A549 treated with CORT108297 at 1 μM for 4 hours (cell line): Measurements from ENCODE around the gene TSPAN4. TPM values are rescaled to one million over a fixed set of nuclear protein-coding genes. Genes with fewer than 3 reads are reported as not detected.

Source experiments
- total RNA-seq: library from RNA; stranded (reverse); fragments of 200-300 nt; extraction: Qiagen RNA extraction; gene quantifications from 5 replicates; pipeline ENCODE4 v1.2.3, GENCODE V29; 2022

TSPAN4 gene, protein sequence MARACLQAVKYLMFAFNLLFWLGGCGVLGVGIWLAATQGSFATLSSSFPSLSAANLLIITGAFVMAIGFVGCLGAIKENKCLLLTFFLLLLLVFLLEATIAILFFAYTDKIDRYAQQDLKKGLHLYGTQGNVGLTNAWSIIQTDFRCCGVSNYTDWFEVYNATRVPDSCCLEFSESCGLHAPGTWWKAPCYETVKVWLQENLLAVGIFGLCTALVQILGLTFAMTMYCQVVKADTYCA
- 121 to 195 TPM (median 194 TPM) in 5 replicates for total RNA-seq

DNA sequence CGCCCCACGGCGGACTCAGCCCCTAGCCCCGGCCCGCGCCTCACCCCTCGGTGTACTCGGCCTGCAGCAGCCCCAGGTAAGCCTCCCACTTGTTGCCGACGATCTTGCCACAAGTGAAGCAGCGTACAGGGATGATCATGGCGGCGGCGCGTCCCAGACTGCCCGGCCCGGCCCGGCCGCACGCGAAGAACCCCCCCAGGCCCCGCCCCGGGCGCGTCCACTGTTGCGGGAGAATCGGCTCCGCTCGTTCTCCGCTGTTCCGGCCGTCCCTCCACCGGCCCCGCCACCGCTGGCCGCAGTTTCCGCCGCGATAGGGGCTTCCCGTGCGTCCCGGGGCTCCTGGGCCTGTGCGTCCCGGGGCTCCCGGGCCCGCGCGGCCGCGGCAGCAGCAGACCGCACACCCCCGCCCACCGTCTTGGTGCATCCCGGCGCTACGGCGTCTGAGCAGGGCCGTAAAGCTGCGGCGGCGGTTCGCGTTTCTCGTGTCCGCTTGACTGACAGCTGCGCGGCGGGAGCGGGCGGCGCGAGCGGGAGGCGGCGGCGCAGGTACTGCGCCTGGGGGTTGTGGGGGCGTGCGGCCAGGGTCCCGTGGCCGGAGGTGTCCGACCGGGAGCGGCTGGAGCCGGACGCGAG lies at the start of gene TSPAN4, which contains the start of gene POLR2L:
TSPAN4 (plus strand) TSS at position 483 of the 633 bp plus-strand sequence. CDS start 7,453 bp downstream, outside the sequence.
POLR2L (minus strand) TSS at position 160 of the 633 bp plus-strand sequence; CDS start at position 139, 21 bp downstream.

DNA sequence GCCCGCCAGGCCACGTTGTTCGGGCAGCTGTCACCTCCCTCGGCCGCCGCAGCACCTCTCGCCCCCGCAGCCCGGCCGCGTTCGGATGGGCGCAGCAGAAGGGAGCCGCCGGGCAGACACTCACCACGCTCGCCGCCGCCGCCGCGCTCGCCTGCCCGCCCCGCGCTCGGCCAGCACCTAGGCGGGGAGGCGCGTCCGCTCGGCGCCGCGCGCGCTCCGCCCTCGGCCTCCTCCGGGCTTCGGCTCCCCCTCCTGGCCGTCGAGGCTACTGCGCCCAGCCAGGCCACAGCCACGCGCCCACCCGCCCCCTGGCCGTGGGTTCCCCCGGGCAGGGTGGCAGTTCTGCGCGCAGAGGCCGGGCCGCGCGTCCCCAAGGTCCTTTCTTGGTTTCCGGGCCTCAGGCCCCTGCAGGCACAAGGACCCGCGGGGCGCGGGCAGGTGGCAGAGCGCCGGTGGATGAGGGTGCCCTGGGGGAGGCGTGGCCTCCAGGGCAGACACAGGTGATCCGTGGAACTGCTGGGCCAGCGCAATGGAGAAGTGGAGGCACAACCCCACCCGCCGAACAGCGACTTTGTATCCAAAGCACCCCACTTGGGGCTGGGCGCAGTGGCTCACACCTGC lies 44.4 kb upstream of the TSPAN4 start, which contains the start of gene SLC25A22:
SLC25A22 (minus strand) TSS at position 189 of the 621 bp plus-strand sequence. CDS start 3,275 bp downstream, outside the sequence.

DNA sequence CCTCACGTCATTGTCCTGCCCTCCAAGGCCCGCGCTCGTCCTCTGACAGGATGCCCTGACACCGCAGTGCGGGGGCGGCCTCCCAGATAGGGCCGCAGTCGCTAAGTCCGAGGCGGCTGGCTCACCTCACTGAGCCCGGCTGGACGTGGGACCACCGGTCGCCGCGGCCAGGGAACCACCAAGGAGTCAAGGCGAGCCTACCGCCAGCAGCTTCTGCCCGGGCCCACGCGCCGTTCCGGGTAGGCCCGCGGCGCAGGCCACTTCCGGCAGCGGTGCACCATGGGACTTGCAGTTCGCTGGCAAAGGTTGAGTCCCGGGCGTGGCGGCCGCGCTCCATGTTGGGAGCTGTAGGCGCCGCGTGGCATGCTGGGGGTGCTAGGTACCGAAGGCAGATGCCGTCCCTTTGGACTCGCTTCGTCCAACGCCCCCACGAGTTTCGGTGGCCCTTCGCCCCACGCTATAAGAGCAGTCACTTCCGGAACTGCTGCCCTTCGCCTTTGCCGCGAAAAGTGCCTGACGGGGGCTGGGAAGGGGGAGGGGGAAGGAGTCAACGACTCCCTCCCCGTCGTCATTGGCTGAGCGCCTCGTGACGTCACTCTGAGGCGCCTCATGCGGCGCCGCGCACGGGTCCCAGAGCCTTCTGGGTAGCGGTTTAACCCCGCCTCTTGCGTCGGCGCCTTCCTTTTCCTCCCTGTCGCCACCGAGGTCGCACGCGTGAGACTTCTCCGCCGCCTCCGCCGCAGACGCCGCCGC lies 33.2 kb upstream of the TSPAN4 start, which contains the start of gene RPLP2:
RPLP2 (plus strand) TSS at position 681 of the 753 bp plus-strand sequence. CDS start 268 bp downstream, outside the sequence.

DNA sequence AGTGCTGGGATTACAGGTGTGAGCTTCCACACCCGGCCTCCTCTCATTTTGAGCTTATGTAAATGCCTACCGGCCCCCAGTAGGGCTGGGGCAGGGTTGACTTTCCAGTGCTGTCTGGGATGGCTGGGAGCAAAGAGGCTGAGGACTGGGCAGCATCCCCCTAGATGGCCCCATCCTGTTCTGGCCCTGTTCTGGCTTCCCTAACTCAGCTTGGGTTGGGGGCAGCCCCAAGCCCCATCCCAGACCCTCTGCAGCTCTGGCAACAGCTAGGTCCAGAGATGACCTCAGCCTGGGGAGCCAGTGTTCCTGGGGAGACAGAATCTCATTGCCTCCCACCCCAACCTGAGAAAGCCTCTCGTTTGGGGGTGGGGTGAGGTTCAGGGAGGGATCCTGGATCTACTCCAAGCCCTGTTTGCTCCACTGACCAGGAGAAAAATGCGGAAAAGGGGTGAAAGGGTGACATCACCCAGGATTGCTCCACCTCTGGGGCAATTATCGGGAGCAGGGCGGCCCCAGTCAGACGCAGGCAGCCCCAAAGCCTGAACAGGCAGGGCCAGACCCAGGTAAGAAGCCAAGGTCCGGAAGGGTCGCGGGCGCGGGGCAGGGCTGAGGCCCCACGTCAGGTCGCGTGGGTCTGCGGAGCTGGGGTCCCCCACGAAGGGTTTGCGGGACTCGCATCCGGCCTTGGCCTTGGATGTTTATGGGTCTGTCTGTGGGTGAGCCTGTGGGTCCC lies 24.1 kb upstream of the TSPAN4 start, which contains the start of gene PNPLA2:
PNPLA2 (plus strand) TSS at position 519 of the 733 bp plus-strand sequence. CDS start 805 bp downstream, outside the sequence.

DNA sequence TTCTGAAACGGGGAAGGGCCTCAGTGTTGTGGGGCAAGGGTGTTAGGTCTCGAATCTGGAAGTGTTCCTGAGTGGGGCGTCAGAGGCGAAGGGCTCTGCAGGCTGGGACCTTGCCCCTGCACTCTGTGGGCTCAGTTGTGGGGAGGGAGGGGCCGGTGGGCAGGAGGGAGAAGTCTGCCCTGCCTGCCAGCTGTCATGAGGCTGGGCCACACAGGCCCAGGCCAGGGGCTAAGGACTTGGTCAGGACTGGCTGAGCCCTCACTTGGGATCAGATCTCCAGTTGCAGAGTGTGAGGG lies 14.8 kb upstream of the TSPAN4 start, which contains the start of gene CRACR2B:
CRACR2B (plus strand) TSS at position 23 of the 296 bp plus-strand sequence. CDS start 689 bp downstream, outside the sequence.

DNA sequence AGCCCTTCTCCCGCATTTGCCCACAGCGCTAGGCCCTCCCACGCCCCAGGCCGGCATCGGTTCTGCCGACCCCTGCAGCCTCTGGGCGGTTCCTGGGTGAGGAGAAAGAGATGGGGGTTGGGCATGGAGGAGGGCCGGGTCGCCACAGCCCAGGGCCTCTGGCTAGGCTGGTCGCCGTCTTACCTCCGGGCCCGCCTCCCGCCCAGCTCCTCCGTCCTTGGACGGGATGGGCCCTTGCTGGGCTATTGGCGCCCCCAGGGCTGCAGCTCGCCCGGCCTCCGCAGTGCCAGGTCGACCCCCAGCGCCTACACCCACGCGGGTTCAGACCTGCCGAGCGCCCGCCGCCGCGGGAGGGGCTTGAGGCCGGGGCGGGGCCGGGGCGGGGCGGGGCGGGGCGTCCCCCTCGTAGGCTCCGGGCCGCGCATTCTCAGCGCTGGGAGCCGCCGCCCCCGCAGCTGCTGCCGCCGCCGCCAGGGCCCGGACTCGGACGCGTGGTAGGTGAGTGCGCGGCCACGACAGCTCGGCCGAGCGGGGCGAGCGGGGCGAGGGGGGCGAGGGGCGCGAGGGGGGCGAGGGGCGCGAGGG lies 10.0 kb upstream of the TSPAN4 start, which contains the start of gene CD151:
CD151 (plus strand) TSS at position 424 of the 585 bp plus-strand sequence. CDS start 3,118 bp downstream, outside the sequence.

DNA sequence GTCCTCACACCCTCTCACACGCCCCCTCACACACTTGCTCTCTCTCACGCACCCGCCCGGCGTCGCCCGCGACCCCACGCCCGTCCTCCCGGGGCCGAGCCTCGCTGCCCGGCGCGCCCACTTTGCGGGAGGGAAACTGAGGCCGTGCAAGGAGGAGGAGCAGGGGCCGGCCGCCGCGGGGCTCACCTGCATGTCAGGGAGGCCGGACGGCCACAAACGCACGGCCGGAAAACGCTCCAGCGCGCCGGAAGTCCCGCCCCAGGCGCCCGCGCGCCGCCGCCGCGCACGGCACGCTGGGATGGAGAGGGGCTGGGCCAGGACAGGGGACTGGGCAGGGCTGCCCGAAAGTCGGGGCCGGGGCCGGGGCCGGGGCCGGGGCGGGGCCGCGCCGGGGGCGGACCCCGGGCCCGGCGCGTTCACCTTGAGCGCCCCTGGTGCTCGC lies 68.0 kb downstream of the TSPAN4 start, which contains the start of gene CHID1:
CHID1 (minus strand) TSS at position 222 of the 442 bp plus-strand sequence. CDS start 5,994 bp downstream, outside the sequence.

Other genes starting within 250 kb of the TSPAN4 start
- gene IRF7, start 226.9 kb upstream of the TSPAN4 start, total RNA-seq, result 4.1 to 7.8 TPM (median 7.0 TPM) in 5 replicates
- 0.03 to 0.08 TPM in 2 of 5 replicates, not detected in the others for gene CDHR5, start 217.9 kb upstream of the TSPAN4 start, total RNA-seq
- not detected in 5 replicates for gene SCT, start 215.7 kb upstream of the TSPAN4 start, total RNA-seq
- gene DRD4, start 205.6 kb upstream of the TSPAN4 start, total RNA-seq, result 0.15 to 0.39 TPM (median 0.22 TPM) in 5 replicates
- gene DEAF1, start 147.6 kb upstream of the TSPAN4 start, total RNA-seq, result 27.2 to 37.0 TPM (median 33.8 TPM) in 5 replicates
- gene TMEM80, start 147.0 kb upstream of the TSPAN4 start, total RNA-seq, result 9.2 to 11.6 TPM (median 11.3 TPM) in 5 replicates
- gene EPS8L2, start 136.6 kb upstream of the TSPAN4 start, total RNA-seq, result 77.4 to 139 TPM (median 122 TPM) in 5 replicates
- gene TALDO1, start 95.4 kb upstream of the TSPAN4 start, total RNA-seq, result 416 to 454 TPM (median 423 TPM) in 5 replicates
- gene GATD1, start 65.4 kb upstream of the TSPAN4 start, total RNA-seq, result 37.0 to 53.7 TPM (median 49.1 TPM) in 5 replicates
- 1.4 to 2.7 TPM (median 2.0 TPM) in 5 replicates for gene CEND1, start 52.8 kb upstream of the TSPAN4 start, total RNA-seq
- gene SLC25A22, start 44.6 kb upstream of the TSPAN4 start, total RNA-seq, result 23.7 to 39.6 TPM (median 37.1 TPM) in 5 replicates
- gene PIDD1, start 37.6 kb upstream of the TSPAN4 start, total RNA-seq, result 8.7 to 17.7 TPM (median 16.6 TPM) in 5 replicates
- 1,648 to 2,773 TPM (median 2,446 TPM) in 5 replicates for gene RPLP2, start 32.9 kb upstream of the TSPAN4 start, total RNA-seq
- gene PNPLA2, start 23.9 kb upstream of the TSPAN4 start, total RNA-seq, result 35.5 to 63.1 TPM (median 58.0 TPM) in 5 replicates
- 2.9 to 5.2 TPM (median 4.8 TPM) in 5 replicates for gene CRACR2B, start 14.9 kb upstream of the TSPAN4 start, total RNA-seq
- gene CD151, start 9.9 kb upstream of the TSPAN4 start, total RNA-seq, result 725 to 879 TPM (median 864 TPM) in 5 replicates
- gene POLR2L, start 323 bp upstream of the TSPAN4 start, total RNA-seq, result 590 to 758 TPM (median 644 TPM) in 5 replicates
- 70.5 to 81.8 TPM (median 78.9 TPM) in 5 replicates for gene CHID1, start 68.0 kb downstream of the TSPAN4 start, total RNA-seq
- gene AP2A2, start 83.0 kb downstream of the TSPAN4 start, total RNA-seq, result 32.5 to 38.3 TPM (median 37.2 TPM) in 5 replicates
- gene MUC6, start 193.9 kb downstream of the TSPAN4 start, total RNA-seq, result 0.01 to 0.02 TPM (median 0.01 TPM) in 3 of 5 replicates, not detected in the others
- gene MUC2, start 232.0 kb downstream of the TSPAN4 start, total RNA-seq, result 0.14 to 0.97 TPM (median 0.27 TPM) in 5 replicates